ENCODE results near the gene NDE1. TPM values are rescaled to one million over a fixed set of nuclear protein-coding genes. Genes with fewer than 3 reads are reported as not detected.
A peak's percentile ranks its signal among the peaks of the same experiment; 100 is the strongest.

NDE1 gene
- polyA plus RNA-seq, 1 of the 3 experiments (the other 2 are of a cell fraction), result 27.9 TPM

DNA sequence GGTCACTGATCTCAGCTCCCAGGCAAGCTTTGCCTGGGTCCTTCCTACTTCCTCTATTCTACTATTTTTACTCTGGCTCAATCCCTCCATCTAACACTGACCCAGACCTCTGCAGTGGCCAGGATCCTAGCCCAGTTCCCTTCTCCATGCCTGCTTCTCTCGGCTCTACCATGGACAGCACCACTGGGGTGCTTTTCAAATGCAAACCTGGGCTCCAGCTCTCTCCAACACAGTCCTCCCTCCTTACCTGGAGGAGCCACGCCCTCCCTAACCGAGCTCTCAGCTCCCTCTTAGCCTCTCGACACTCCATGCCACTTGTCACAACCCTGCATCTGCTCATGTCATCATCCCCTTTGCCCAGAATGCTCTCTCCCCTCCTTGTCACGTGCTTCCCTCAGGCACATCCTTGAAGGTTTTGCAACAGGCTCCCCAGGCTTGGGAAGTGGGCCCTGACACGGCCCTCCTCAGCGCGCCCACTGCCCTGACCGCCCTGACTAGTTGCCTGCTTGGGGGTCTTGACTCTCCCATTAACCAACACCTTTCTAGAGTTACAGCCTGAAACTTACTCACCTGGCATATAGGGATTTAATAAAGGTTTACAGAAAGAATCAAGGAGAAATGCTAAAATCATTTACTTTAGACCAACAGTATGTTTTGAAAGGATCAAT, 48.7 kb upstream of the NDE1 start:
- POLR2A ChIA-PET, result no interaction called here
- H3K36me3 ChIP-seq (replicated peaks in 1 of 2; ENCODE audit: control insufficient read depth in 1 of 2, insufficient read depth in 2 of 2, low read length in 1 of 2), result peaks cover 47 to 98% of the 10 kb centered on the region in 2 experiments
- H3K9me3 ChIP-seq, result no peaks in the 10 kb centered on the region
- no peak overlapping the region for H3K27ac ChIP-seq (ENCODE audit: low read depth in 2 of 2, low read length in 1 of 2)
- no peaks in the 10 kb centered on the region for H3K27me3 ChIP-seq (ENCODE audit: insufficient read depth)
- H3K4me1 ChIP-seq (ENCODE audit: control insufficient read depth in 1 of 2, insufficient read depth in 2 of 2, low read depth in 1 of 2, low read length in 1 of 2), result no peaks in the 10 kb centered on the region
- 97% methylated on average over 9 of the region's 9 CpGs for WGBS (ENCODE audit: low lambda C conversion rate)
- H3K4me2 ChIP-seq, result no peak overlapping the region
- no peaks in the 10 kb centered on the region for H3K79me2 ChIP-seq (ENCODE audit: insufficient read depth)
- no peaks in the 10 kb centered on the region for H3F3A ChIP-seq (replicated peaks; ENCODE audit: insufficient read depth)
- H3K9ac ChIP-seq, result no peak overlapping the region
- no peak for DNase-seq
- no peak overlapping the region for H2AFZ ChIP-seq (ENCODE audit: low read depth)
- H3K9me2 ChIP-seq, result no peaks in the 10 kb centered on the region
- no peak overlapping the region for H3K4me3 ChIP-seq (ENCODE audit: low read depth in 2 of 2, low read length in 1 of 2)
- H4K20me1 ChIP-seq (ENCODE audit: insufficient read depth), result no peaks in the 10 kb centered on the region; the same call in 1 of the 2 replicates
- no peak for TF ChIP-seq SIN3A (IDR thresholded peaks at IDR 0.05; ENCODE audit: borderline replicate concordance, low read depth, low read length)
- TF ChIP-seq REST (IDR thresholded peaks at IDR 0.05; ENCODE audit: low read depth, low read length), result peak; percentile 89
- TF ChIP-seq, protein P1, sequence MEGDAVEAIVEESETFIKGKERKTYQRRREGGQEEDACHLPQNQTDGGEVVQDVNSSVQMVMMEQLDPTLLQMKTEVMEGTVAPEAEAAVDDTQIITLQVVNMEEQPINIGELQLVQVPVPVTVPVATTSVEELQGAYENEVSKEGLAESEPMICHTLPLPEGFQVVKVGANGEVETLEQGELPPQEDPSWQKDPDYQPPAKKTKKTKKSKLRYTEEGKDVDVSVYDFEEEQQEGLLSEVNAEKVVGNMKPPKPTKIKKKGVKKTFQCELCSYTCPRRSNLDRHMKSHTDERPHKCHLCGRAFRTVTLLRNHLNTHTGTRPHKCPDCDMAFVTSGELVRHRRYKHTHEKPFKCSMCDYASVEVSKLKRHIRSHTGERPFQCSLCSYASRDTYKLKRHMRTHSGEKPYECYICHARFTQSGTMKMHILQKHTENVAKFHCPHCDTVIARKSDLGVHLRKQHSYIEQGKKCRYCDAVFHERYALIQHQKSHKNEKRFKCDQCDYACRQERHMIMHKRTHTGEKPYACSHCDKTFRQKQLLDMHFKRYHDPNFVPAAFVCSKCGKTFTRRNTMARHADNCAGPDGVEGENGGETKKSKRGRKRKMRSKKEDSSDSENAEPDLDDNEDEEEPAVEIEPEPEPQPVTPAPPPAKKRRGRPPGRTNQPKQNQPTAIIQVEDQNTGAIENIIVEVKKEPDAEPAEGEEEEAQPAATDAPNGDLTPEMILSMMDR (IDR thresholded peaks at IDR 0.05), result no peak
- CTCF ChIA-PET, result interaction anchor here (0.9 to 1.5 kb wide), 2 partner anchors 51 to 173 kb away, joined by 3 to 4 read pairs; no protein-coding TSS in a partner anchor

- TF ChIP-seq SIN3A (IDR thresholded peaks at IDR 0.05; ENCODE audit: borderline replicate concordance, low read depth, low read length) (no peak), SMC3 (IDR thresholded peaks at IDR 0.05; ENCODE audit: low read depth, low read length) (no peak), YY1 (IDR thresholded peaks at IDR 0.05; ENCODE audit: low read depth) (no peak), TEAD4 (IDR thresholded peaks at IDR 0.05; ENCODE audit: borderline replicate concordance, insufficient read depth) (no peak), RFX5 (IDR thresholded peaks at IDR 0.05; ENCODE audit: low read length) (no peak), POLR2AphosphoS5 (IDR thresholded peaks at IDR 0.05; ENCODE audit: low read depth, low read length) (no peak), JUND (IDR thresholded peaks at IDR 0.05) (no peak), NFIC (IDR thresholded peaks at IDR 0.05; ENCODE audit: borderline replicate concordance) (no peak), NRF1 (IDR thresholded peaks at IDR 0.05; ENCODE audit: low read depth, low read length) (no peak)
- TF ChIP-seq, protein P2, sequence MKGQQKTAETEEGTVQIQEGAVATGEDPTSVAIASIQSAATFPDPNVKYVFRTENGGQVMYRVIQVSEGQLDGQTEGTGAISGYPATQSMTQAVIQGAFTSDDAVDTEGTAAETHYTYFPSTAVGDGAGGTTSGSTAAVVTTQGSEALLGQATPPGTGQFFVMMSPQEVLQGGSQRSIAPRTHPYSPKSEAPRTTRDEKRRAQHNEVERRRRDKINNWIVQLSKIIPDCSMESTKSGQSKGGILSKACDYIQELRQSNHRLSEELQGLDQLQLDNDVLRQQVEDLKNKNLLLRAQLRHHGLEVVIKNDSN (IDR thresholded peaks at IDR 0.05; ENCODE audit: borderline replicate concordance, low read depth), result no peak
- Histone ChIP-seq H3K9me3 (no peaks in the 10 kb centered on the region), H3K9me2 (no peaks in the 10 kb centered on the region), H3K9ac (no peak overlapping the region), H3K4me2 (no peak overlapping the region), H3K36me3 (replicated peaks in 1 of 2; ENCODE audit: control insufficient read depth in 1 of 2, insufficient read depth in 2 of 2, low read length in 1 of 2) (peaks cover 41 to 92% of the 10 kb centered on the region in 2 experiments), H3K79me2 (ENCODE audit: insufficient read depth) (no peaks in the 10 kb centered on the region), H3K27ac (ENCODE audit: low read depth in 2 of 2, low read length in 1 of 2) (no peak overlapping the region), H3K4me3 (ENCODE audit: low read depth in 2 of 2, low read length in 1 of 2) (no peak overlapping the region), H4K20me1 (ENCODE audit: insufficient read depth) (no peaks in the 10 kb centered on the region; the same call in 1 of the 2 replicates), H3F3A (replicated peaks; ENCODE audit: insufficient read depth) (no peaks in the 10 kb centered on the region), H2AFZ (ENCODE audit: low read depth) (no peak overlapping the region), H3K4me1 (ENCODE audit: control insufficient read depth in 1 of 2, insufficient read depth in 2 of 2, low read depth in 1 of 2, low read length in 1 of 2) (no peaks in the 10 kb centered on the region), H3K27me3 (ENCODE audit: insufficient read depth) (no peaks in the 10 kb centered on the region)
- 97% methylated on average over 23 of the region's 23 CpGs for WGBS (ENCODE audit: low lambda C conversion rate)
- CTCF ChIA-PET, result interaction anchor here (0.7 kb wide), 1 partner anchor 34 kb away, joined by 3 read pairs; no protein-coding TSS in a partner anchor
- no peak for DNase-seq
- POLR2A ChIA-PET, result no interaction called here
Measured at GRCh38 chr16:15602285-15603044, 47.6 kb upstream of the NDE1 start.

Data from SK-N-SH (cell line).